ENCODE results near the gene CADM1.

The CADM1 gene

DNA sequence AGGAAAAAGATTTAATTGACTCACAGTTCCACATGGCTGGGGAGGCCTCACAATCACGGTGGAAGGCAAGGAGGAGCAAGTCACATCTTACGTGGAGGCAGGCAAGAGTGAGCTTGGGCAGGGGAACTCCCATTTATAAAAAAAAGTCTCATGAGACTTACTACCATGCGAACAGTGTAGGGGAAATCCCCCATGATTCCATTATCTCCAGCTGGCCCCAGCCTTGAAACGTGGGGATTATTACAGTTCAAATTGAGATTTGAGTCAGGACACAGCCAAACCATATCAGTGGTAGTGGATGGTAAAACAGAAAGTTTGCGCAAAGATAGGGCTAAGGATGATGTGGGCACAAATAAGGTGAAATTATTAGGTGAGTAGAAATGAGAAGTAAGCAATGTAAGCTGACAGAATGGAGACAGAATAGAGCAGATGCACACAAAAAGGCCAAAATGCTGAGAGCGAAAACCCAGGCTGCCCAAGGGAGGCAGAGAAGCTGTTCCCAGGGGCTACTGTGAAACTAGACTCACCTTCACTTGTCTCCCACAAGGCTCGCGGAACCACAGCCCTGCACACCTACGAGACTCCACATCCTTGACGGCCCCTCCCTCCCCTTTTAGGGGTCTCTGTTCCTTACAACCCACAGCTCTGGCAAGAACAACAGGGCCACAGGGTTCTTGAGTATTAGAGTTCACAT, 377.6 kb downstream of the CADM1 start:
- POLR2A ChIA-PET (ENCODE audit: low non-redundant PET), result no interaction called here
- no peak for DNase-seq (ENCODE audit: low spot score)
- CTCF ChIA-PET, result no interaction called here
- H3K27ac ChIP-seq, result no peak overlapping the region
- TF ChIP-seq CTCF (conservative IDR thresholded peaks at IDR 0.05; ENCODE audit: low read depth), result no peak

DNA sequence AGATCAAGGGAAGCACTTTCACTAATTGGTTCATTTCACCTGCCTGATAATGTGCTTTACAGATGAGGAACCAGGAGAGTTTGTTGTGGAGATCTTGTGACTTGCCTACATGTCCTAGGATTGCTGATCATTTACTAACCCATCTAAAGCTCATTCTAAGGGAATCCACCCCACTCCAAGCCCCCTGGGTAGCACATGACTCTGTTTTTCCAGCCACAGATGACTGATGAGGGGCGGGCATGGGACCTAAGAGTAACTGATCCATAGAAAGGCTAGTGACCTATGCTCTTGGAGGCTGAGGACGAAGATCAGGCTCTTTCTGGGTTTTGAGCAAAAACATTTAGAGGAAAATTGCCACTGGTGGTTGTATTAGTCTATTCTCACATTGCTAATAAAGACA, 378.1 kb downstream of the CADM1 start:
- DNase-seq (ENCODE audit: low spot score), result no peak
- H3K27ac ChIP-seq, result no peak overlapping the region
- TF ChIP-seq CTCF (conservative IDR thresholded peaks at IDR 0.05; ENCODE audit: low read depth), result no peak
- ChIA-PET POLR2A (ENCODE audit: low non-redundant PET) (no interaction called here), CTCF (no interaction called here)

- POLR2A ChIA-PET (ENCODE audit: low non-redundant PET), result no interaction called here
Measured at GRCh38 chr11:115124786-115125185, 379.4 kb downstream of the CADM1 start.

GRCh38 chr11:115123641-115124040, 380.6 kb downstream of the CADM1 start:
- CTCF ChIA-PET, result no interaction called here
- no peak overlapping the region for H3K27ac ChIP-seq
- no peak for DNase-seq (ENCODE audit: low spot score)
- TF ChIP-seq CTCF (conservative IDR thresholded peaks at IDR 0.05; ENCODE audit: low read depth), result no peak
- POLR2A ChIA-PET (ENCODE audit: low non-redundant PET), result no interaction called here

More at GRCh38 chr11:115124786-115125185, 379.4 kb downstream of the CADM1 start:
- CTCF ChIA-PET, result interaction anchor here (0.6 kb wide), 1 partner anchor 50 kb away, joined by 9 read pairs; no protein-coding TSS in a partner anchor
- no peak overlapping the region for H3K27ac ChIP-seq
- no peak for DNase-seq (ENCODE audit: low spot score)
- TF ChIP-seq CTCF (conservative IDR thresholded peaks at IDR 0.05; ENCODE audit: low read depth), result no peak

DNA sequence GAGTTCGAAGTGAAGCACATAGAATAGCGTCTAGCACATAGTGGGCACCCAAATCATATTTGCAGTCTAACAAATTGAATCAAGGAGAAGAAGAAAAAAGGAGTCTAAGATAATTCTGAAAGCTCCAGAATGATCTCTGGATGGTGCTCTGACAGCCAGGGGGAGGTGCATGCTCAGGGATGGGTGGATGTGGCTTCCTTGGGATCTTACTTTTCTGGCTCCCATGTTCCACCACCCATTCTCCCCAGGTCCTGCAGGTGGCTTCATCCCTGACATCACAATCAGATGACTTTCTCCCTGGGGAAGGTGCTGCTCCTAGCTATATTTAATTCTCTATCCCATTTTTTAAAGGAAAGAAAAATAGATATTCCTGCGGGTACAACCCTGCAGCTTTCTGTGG, 381.9 kb downstream of the CADM1 start:
- CTCF ChIA-PET, result interaction anchor here (0.5 kb wide), 1 partner anchor 29 kb away, joined by 6 read pairs; no protein-coding TSS in a partner anchor
- POLR2A ChIA-PET (ENCODE audit: low non-redundant PET), result no interaction called here
- TF ChIP-seq CTCF (conservative IDR thresholded peaks at IDR 0.05; ENCODE audit: low read depth), result no peak
- H3K27ac ChIP-seq, result no peak overlapping the region
- DNase-seq (ENCODE audit: low spot score), result no peak

Data from RWPE1 (cell line).